Dendritic cell treated with granulocyte-macrophage colony-stimulating factor and Interleukin-4, amounts not matched to agents 40 ng/mL and 50 ng/mL, for 4 days (primary cell): ENCODE results near the gene SRM.
"Not testable (repeated sequence)": the region's sequence is repeated elsewhere in the genome, so short reads cannot be mapped to it uniquely, and the experiment has no call there.

ENCODE experiments used
- H3K27ac Mint-ChIP-seq: one replicate; pipeline ENCODE4 v1.8.0; 2022; ENCODE audit warnings: mild to moderate bottlenecking, mixed read lengths
- H3K27me3 Mint-ChIP-seq: one replicate; pipeline ENCODE4 v1.8.0; 2022; ENCODE audit warnings: mild to moderate bottlenecking, mixed read lengths
- H3K36me3 Mint-ChIP-seq: one replicate; pipeline ENCODE4 v1.8.0; 2022; ENCODE audit warnings: low read depth, mixed read lengths
- H3K4me1 Mint-ChIP-seq: one replicate; pipeline ENCODE4 v1.8.0; 2022; ENCODE audit warnings: low read depth, mixed read lengths
- H3K4me3 Mint-ChIP-seq: one replicate; pipeline ENCODE4 v1.8.0; 2022; ENCODE audit warnings: mild to moderate bottlenecking, moderate library complexity, mixed read lengths
- H3K9me3 Mint-ChIP-seq: one replicate; pipeline ENCODE4 v1.8.0; 2022; ENCODE audit warnings: mixed read lengths
- intact Hi-C: fragments of 100-400 bp; cut with micrococcal nuclease; formaldehyde crosslinking; loops from one replicate; pipeline ENCODE4 v1.15.0; 2022

SRM gene

DNA sequence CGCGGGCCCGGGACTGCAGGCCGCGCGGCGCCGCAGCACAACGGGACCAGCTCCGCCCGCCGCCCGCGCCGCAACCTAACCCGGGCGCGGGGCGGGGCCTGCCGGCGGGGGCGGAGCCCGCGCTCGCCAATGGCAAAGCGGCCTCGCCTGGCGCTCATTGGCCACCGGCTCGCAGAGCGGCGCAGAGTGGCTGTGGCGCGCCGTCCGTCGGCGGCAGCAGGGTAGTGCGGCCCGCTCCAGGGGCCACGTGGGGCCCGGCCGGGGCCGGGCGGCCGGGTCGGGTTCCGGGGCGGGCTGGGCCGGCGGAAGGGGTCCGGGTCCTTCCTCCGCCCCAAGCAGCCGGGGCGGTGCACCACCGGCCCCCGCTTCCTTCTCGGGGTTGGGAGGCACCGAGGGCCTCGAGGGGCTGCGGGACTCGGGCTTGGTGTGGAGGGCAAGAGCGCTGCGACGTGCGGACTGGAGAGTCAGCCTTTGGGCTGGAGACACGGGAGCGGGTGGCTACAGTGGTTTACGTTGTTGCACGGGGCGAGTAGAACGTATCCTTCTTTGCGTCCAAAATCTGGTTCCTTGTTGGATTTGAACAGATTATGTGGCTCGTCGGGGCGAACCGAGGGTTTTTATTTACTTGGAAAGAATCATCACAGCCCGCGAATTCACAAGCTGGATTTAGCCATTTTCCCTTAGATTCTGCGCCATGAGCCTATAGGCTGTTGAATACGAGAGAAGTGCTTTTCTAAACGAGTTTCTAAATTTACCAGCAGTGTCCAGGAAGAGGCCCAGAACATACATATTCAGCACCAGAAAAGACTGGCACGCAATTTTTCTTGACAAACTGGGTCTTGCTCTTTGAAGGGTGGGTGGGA, at the start of gene SRM:
TSS of gene SRM (minus strand) at position 51 of the 863 bp plus-strand sequence. CDS start 75 bp downstream, outside the sequence.
- Mint-ChIP-seq H3K4me3 (peak within 1 kb of the TSS; percentile 97), H3K9me3 (no peaks in the 10 kb centered on the region), H3K27ac (peak within 1 kb of the TSS; percentile 92), H3K4me1 (peaks cover 23% of the 10 kb centered on the region), H3K27me3 (no peaks in the 10 kb centered on the region), H3K36me3 (peaks cover 78% of the 10 kb centered on the region)
- intact Hi-C loops, result no loop called here

DNA sequence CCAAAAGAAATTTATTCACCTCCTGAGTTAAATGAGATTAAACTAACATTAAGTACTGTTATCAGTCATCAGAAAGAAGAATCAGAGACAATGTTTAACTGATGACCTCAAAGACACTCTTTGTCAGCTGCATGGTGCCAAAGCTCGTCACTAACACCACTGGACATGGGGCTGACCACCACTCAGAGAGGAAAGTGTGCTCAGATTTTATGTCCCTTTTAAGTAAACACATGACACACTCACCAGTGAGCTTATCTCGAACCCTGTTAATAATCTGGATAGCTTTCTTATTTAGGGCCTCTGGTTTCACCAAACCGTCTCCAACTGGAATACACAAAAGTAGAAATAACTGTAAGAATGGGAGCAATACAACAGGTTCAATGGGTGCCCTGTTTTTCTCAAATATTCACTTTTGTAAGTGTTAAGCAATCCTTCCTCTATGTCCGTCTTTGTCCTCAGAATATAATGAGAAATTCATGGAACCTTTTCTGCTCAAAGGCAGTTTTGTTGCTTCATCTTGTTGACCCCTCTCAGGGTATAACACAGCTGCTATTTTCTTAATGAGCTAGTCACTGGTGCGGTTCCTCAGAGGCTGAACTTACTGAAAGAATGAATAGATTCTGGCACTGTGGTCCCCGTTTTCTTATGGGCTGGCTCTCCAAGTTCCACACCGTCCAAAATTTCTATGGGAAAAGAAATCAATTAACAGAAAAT, 49.4 kb upstream of the SRM start:
- Mint-ChIP-seq H3K4me1 (no peaks in the 10 kb centered on the region), H3K27me3 (no peaks in the 10 kb centered on the region), H3K9me3 (no peaks in the 10 kb centered on the region), H3K36me3 (peaks cover 93% of the 10 kb centered on the region), H3K27ac (no peak overlapping the region), H3K4me3 (no peak overlapping the region)
- intact Hi-C loops, result no loop called here

DNA sequence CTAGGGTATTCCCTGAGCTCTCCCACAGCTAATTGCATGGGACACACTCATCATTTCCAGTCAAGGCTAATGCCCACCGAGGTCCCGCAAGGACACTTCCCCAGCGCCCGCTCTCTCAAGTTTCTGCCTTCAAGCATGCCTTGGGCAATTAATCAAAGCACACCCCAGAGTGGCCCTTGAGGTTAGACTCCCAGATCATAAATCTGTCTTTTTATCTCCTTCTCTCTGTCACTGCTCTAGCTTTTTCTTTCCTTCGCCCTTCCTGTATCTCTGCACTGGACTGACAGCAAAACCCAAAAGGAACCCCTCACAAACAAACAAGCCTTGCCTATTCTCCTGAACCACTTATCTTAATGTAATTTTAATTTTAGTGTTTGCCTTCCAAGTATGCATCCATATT, 47.8 kb upstream of the SRM start:
- H3K4me1 Mint-ChIP-seq, result no peaks in the 10 kb centered on the region
- H3K27me3 Mint-ChIP-seq, result no peaks in the 10 kb centered on the region
- H3K9me3 Mint-ChIP-seq, result no peaks in the 10 kb centered on the region
- intact Hi-C loops, result no loop called here
- no peak overlapping the region for H3K27ac Mint-ChIP-seq
- no peak overlapping the region for H3K4me3 Mint-ChIP-seq
- peaks cover 80% of the 10 kb centered on the region for H3K36me3 Mint-ChIP-seq

DNA sequence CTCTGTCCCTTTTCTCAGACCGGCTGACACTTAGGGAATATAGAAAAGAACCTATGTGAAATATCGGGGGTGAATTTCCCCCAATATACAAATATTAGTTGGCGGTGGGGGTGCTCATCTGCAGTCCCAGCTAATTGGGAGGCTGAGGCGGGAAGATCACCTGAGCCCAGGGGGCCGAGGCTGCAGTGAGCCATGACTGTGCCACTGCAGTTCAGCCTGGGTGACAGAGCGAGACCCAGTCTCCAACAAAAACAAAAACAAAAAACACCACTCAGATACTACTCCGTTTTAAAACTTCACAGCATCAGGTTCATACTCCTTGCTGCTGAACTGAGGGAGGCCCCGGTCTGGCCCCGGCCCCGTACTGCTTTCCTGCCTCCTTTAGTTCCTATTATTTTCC, 45.8 kb upstream of the SRM start:
- H3K36me3 Mint-ChIP-seq, result peaks cover 60% of the 10 kb centered on the region
- no peaks in the 10 kb centered on the region for H3K4me1 Mint-ChIP-seq
- intact Hi-C loops, result no loop called here
- H3K4me3 Mint-ChIP-seq, result no peak overlapping the region
- no peaks in the 10 kb centered on the region for H3K27me3 Mint-ChIP-seq
- H3K9me3 Mint-ChIP-seq, result no peaks in the 10 kb centered on the region
- no peak overlapping the region for H3K27ac Mint-ChIP-seq

DNA sequence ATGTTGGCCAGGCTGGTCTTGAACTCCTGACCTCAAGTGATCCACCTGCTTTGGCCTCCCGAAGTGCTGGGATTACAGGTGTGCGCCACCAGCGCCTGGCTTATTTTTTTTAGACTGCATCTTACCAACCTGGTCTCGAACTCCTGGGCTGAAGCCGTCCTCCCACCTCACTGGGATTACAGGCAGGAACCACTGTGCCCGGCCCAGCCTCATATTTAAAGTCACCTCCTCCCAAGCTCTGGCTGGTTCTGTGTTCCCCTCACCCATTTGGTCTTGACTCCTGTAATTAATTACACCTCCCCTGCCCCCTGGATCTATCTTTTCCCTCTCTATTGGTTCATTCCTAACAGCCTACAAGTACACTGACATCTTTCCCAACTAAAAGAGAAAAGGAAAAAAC, 41.5 kb upstream of the SRM start:
- intact Hi-C loops, result no loop called here
- Mint-ChIP-seq H3K4me3 (no peak overlapping the region), H3K4me1 (peaks cover 8% of the 10 kb centered on the region), H3K27me3 (no peaks in the 10 kb centered on the region), H3K27ac (no peak overlapping the region), H3K9me3 (no peaks in the 10 kb centered on the region), H3K36me3 (peaks cover 42% of the 10 kb centered on the region)

DNA sequence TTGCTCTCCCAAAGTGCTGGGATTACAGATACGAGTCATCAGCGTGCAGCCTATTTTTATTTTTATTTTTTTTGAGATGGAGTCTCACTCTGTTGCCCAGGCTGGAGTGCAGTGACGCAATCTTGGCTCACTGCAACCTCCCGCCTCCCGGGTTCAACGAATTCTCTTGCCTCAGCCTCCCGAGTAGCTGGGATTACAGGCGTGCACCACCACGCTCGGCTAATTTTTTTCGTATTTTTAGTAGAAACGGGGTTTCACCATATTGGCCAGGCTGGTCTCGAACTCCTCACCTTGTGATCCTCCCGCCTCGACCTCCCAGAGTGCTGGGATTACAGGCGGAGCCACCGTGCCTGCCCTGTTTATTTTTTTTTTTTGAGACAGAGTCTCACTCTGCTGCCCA, 41.0 kb upstream of the SRM start:
- H3K27ac Mint-ChIP-seq, H3K4me1 Mint-ChIP-seq, H3K27me3 Mint-ChIP-seq, H3K4me3 Mint-ChIP-seq, H3K9me3 Mint-ChIP-seq, intact Hi-C loops: not testable (repeated sequence)
- H3K36me3 Mint-ChIP-seq, result peaks cover 42% of the 10 kb centered on the region

DNA sequence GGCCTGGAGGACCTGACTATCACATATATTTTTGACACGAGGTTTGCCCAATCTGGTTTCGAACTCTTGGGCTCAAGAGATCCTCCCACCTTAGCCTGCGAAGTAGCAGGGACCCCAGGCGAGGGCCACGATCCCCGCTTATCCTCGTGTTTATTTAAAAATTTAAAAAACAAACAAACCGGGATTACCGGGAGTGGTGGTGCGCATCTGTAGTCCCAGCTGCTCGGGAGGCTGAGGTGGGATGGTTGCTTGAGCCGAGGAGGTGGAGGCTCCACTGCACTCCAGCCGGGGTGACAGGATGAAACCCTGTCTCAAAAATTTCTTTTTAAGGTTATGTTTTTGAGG, 40.3 kb upstream of the SRM start:
- peaks cover 8% of the 10 kb centered on the region for H3K4me1 Mint-ChIP-seq
- intact Hi-C loops, result no loop called here
- no peaks in the 10 kb centered on the region for H3K27me3 Mint-ChIP-seq
- no peaks in the 10 kb centered on the region for H3K9me3 Mint-ChIP-seq
- peaks cover 42% of the 10 kb centered on the region for H3K36me3 Mint-ChIP-seq
- H3K27ac Mint-ChIP-seq, result peak overlapping the region; percentile 94
- H3K4me3 Mint-ChIP-seq, result peak overlapping the region; percentile 95

DNA sequence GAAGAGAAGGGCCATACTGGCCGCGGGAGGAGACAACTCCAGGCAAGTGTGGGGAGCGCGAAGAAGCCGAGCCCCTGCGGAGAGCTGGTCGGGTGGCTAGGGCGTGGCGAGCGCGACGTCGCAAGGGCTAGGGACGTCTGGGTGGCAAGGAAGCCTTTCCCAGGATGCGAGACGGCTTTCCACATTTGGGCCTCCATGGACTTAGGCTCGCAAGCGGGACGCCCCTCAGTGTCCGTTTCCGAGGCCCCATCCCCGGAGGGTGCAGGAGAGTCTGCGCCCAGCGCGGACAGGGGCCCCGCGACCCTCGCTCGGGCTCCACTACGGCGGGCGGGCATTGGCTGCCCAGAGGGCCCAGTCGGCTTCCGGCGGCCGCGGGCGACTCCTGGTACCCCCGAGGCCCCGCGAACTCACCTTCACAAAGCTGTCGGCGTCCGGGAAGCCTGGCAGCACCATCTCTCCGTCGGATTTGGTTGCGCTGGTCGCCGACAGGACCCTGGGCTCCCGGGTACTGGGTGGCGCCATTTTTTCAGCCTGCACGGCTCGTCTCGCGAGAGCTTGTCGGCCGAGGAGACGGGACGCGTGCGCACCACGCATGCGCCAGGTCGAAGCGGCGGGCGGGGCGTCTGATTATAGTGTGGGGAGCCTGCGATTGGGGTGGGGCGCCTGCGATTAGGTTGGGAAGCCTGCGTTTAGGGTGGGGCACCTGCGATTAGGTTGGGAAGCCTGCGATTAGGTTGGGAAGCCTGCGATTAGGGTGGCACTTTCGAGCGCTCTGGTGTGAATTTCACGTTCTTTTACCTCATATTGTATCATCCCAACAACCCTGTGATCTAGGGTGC, 39.7 kb upstream of the SRM start, which contains the start of gene EXOSC10:
TSS of gene EXOSC10 (minus strand) at position 560 of the 839 bp plus-strand sequence. CDS start at position 522, 38 bp downstream.
- Mint-ChIP-seq H3K36me3 (peaks cover 42% of the 10 kb centered on the region), H3K9me3 (no peaks in the 10 kb centered on the region), H3K4me1 (peaks cover 8% of the 10 kb centered on the region), H3K27me3 (no peaks in the 10 kb centered on the region), H3K4me3 (peak within 1 kb of the TSS; percentile 95), H3K27ac (peak within 1 kb of the TSS; percentile 94)
- intact Hi-C loops, result loop anchor here (2.0 kb wide), 1 partner anchor 87 kb away; the partner anchor contains the start of gene TARDBP

DNA sequence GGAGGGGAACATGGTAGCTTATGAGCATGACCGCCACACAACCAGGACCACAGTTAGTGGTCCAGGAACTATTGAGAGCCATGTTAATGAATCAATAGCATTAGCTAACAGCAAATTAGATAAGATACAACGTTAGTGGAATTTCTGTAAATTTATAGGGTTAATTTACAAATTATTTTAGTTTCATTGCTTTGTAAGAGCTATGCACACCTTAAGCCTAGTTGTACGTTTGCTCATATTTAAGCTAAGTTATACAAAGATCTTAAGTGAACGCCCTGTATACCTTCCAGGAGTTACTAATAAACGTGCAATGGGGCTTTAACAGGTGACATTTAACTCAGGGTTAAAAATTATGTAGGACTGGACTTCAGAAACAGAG, 39.1 kb upstream of the SRM start:
- H3K36me3 Mint-ChIP-seq, result peaks cover 48% of the 10 kb centered on the region
- peaks cover 8% of the 10 kb centered on the region for H3K4me1 Mint-ChIP-seq
- intact Hi-C loops, result loop anchor here (2.0 kb wide), 1 partner anchor 86 kb away; the partner anchor contains the start of gene TARDBP
- H3K9me3 Mint-ChIP-seq, result no peaks in the 10 kb centered on the region
- peak overlapping the region; percentile 94 for H3K27ac Mint-ChIP-seq
- H3K4me3 Mint-ChIP-seq, result peak overlapping the region; percentile 95
- no peaks in the 10 kb centered on the region for H3K27me3 Mint-ChIP-seq

DNA sequence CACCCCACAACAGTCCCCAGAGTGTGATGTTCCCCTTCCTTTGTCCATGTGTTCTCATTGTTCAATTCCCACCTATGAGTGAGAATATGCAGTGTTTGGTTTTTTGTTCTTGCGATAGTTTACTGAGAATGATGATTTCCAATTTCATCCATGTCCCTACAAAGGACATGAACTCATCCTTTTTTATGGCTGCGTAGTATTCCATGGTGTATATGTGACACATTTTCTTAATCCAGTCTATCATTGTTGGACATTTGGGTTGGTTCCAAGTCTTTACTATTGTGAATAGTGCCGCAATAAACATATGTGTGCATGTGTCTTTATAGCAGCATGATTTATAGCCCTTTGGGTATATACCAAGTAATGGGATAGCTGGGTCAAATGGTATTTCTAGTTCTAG, 24.0 kb upstream of the SRM start:
- intact Hi-C loops, H3K27ac Mint-ChIP-seq, H3K4me1 Mint-ChIP-seq, H3K9me3 Mint-ChIP-seq, H3K4me3 Mint-ChIP-seq, H3K27me3 Mint-ChIP-seq: not testable (repeated sequence)
- H3K36me3 Mint-ChIP-seq, result peaks cover 89% of the 10 kb centered on the region

DNA sequence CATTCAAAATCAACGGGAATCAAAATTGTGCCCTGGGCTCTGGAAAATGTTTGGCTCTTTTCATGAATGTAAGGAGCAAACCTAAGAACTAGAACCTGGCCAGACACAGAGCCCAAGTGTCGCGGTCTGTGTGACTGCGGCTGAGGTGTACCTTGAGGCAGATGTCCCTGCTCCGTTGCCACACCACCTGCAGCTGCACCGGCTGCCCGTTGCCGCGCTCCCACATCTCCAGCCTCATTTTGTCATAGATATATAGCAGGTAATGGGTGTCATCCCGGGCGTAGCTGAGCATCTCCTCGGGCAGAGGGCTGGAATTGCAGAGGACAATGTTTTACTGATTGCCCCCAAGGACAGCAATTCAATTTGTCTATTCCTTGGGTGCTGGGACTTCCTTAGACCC, 21.1 kb upstream of the SRM start:
- Mint-ChIP-seq H3K4me3 (no peak overlapping the region), H3K4me1 (no peaks in the 10 kb centered on the region), H3K9me3 (no peaks in the 10 kb centered on the region), H3K27ac (no peak overlapping the region), H3K36me3 (peaks cover 89% of the 10 kb centered on the region), H3K27me3 (no peaks in the 10 kb centered on the region)
- intact Hi-C loops, result no loop called here

DNA sequence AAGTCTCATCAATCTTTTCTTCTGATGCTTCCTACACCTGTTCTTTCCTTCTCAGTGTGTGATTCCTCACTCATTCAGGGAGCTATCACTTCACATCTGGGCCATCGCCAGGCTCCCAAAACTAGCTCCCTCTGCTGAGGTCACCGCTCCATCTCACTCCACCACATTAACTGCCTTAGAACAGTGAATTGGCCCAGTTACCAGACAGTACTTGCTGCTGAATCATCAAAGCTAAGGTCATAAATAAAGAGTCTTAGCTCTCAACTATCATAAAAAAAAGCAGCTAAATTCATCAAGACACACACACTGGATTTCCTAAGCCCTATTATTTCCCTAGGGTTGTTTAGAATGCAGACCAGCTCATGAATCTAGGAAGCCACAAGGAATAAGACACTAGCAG, 18.8 kb upstream of the SRM start:
- H3K36me3 Mint-ChIP-seq, result peaks cover 96% of the 10 kb centered on the region
- H3K27ac Mint-ChIP-seq, result no peak overlapping the region

DNA sequence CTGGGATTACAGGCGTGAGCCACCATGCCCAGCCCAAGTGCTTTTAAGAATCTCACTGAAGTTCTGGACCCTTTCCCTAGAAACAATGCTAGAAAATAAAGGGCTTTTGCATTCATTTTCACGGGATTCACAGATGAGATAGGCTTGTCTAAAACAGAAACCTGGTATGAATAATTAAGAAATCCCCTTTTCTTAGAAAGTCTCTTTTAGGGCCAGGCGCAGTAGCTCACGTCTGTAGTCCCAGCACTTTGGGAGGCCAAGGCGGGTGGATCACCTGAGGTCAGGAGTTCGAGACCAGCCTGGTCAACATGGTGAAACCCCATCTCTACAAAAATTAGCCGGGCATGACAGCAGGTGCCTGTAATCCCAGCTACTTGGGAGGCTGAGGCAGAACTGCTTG, 13.6 kb upstream of the SRM start:
- H3K9me3 Mint-ChIP-seq, H3K27ac Mint-ChIP-seq, intact Hi-C loops, H3K4me1 Mint-ChIP-seq, H3K27me3 Mint-ChIP-seq, H3K4me3 Mint-ChIP-seq: not testable (repeated sequence)
- peaks cover 98% of the 10 kb centered on the region for H3K36me3 Mint-ChIP-seq

More for the DNA sequence above, 18.8 kb upstream of the SRM start:
- Mint-ChIP-seq H3K4me3 (no peak overlapping the region), H3K27me3 (no peaks in the 10 kb centered on the region), H3K4me1 (no peaks in the 10 kb centered on the region), H3K9me3 (no peaks in the 10 kb centered on the region)
- intact Hi-C loops, result no loop called here
